GM20431 (cell line): ENCODE results near the gene FOXR1.
"Not testable (repeated sequence)": the region's sequence is repeated elsewhere in the genome, so short reads cannot be mapped to it uniquely, and the experiment has no call there.

Experiments
- in situ Hi-C: fragments of 300-500 bp; cut with MseI, MboI; formaldehyde crosslinking; loops from one replicate; pipeline ENCODE4 v1.15.0; 2020; ENCODE audit warnings: low sequenced_read_pairs; ENCODE audit not compliant: unreplicated experiment

FOXR1 gene

DNA sequence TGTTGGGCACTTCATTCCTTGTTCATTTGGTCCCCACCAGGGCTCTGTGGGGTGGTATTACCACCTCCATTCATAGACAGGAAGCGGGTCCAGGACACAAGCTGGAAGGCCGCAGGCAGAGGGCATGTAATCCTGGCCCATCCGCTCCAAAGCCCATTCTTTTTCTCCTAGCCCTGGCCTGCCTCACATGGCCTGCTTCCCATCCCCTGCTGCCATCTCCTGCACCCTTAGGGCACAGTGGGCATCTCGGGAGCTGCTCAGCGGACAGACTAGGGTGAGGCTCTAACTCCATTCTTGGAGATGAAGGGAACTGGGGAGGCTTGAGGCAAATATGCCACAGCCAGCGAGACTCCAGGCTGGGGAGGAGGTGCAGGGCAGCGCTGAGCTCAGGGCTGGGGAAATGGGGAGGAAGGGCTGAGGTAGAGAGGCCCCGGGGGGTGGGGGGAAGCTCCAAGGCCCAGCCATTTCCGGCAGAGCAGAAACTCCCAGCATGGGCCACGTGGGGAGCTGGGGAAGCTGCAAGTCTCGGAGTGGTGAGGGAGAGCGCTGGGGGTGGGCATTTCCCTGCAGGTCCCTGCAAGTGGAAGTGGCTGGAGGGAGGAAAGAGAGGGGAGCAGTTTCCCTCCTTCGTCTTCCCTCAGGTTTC lies 31.5 kb upstream of the FOXR1 start:
- in situ Hi-C loops: no loop called here

DNA sequence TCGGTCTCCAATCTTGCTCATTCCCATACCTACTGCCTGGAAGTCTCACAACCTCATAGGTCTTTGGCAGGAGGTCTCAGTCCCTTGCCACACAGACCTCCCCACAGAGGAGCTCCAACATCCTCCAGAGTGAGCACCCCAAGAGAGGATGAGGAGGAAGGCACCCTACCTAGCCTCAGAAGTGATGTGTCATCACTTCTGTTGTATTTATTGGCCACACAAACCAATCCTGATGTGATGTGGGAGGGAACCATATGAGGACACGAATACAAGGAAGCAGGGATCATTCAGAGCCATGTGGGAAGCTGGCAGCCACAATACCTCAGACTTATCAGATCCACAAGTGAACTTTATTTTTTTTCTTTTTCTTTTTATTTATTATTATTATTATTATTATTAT lies 24.5 kb upstream of the FOXR1 start:
- in situ Hi-C loops: no loop called here

DNA sequence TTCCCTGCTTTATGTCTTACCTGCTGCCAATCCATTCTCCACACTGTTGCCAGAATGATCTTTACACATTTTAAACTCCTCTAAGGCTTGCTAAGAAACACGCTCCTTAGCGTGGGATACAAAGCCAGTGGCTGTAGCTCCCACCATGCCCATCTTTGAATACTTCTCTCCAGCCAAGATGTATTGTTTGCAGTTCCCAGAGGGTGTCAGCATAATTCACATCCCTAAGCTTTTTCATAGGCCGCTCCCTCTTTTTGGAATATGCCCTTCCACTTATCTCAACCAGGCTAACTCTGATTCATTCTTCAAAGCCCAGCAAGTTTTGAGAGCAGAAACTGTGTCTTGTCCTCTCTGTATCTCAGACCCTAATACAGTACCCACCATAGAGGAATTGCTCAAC lies 23.6 kb upstream of the FOXR1 start:
- in situ Hi-C loops: no loop called here

DNA sequence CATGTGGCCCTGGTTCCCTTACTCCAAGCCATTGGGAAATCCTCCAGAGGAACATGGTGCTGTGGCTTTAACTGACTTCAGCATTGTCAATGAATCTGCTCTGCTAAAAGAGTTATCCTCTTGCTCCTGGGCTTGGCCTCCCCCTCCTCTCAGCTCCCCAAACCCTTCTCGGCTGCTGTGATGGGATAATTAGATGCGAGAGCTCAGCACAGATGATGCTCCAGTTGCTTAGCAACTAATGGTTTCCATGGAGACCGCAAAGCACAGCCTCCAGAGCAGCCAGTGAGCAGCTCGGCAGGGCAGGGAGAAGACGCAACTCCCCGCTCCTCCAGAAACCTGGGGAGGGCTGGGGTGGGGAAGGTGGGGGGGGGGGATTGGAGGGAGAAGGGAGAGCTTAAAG lies 18.3 kb upstream of the FOXR1 start:
- in situ Hi-C loops: loop anchor here (10.0 to 25.0 kb wide), 2 partner anchors 48 to 266 kb away; partner anchors contain the start of gene TREH

DNA sequence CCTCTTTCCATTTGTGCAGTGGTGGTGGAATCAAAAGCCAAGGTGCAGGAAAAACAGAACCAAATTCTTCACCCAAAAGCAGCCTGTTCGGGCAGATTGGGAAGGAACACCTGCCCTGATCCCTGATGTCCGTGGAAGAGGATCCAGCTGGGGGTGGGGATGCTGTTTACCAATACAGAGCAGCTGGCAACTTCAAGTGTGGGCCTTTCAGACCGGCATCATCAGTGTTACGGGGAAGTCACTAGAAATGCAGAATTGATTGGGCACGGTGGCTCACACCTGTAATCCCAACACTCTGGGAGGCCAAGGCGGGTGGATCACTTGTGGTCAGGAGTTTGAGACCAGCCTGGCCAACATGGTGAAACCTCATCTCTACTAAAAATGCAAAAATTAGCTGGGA lies 17.6 kb upstream of the FOXR1 start:
- in situ Hi-C loops: loop anchor here (10.0 to 25.0 kb wide), 2 partner anchors 49 to 267 kb away; partner anchors contain the start of gene TREH

DNA sequence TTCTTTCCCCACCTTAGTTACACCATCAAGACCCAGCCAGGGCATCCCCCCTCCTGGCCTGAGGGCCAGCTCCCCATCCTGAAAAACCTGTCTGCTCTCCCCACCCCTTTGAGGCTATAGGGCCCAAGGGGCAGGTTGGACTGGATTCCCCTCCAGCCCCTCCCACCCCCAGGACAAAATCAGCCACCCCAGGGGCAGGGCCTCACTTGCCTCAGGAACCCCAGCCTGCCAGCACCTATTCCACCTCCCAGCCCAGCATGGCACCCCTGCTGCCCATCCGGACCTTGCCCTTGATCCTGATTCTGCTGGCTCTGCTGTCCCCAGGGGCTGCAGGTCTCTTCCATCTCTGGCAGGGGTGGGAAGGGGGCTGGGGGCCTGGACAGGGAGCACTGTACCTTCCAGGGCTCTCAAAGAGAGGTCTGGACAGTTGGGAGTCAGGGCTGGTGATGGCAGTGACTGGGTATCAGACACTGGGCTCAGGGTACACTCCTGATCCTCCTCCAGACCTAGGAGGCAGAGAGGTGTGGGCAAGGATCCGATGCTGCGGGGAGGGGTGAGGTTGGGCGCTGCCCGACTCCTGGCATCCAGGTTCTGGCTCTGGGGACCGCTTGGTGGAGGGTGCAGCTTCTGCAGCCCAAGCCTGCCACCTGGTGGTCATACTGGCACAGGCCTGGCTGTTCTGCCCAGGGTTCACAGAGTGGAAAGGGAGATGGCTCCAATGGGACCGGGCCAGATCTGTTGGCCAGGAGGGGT lies 15.3 kb upstream of the FOXR1 start, which contains the start of gene UPK2:
UPK2 (plus strand) TSS at position 205 of the 753 bp plus-strand sequence; CDS start at position 258, 53 bp downstream.
- in situ Hi-C loops: loop anchor here (10.0 to 25.0 kb wide), 2 partner anchors 51 to 269 kb away; partner anchors contain the start of gene TREH

DNA sequence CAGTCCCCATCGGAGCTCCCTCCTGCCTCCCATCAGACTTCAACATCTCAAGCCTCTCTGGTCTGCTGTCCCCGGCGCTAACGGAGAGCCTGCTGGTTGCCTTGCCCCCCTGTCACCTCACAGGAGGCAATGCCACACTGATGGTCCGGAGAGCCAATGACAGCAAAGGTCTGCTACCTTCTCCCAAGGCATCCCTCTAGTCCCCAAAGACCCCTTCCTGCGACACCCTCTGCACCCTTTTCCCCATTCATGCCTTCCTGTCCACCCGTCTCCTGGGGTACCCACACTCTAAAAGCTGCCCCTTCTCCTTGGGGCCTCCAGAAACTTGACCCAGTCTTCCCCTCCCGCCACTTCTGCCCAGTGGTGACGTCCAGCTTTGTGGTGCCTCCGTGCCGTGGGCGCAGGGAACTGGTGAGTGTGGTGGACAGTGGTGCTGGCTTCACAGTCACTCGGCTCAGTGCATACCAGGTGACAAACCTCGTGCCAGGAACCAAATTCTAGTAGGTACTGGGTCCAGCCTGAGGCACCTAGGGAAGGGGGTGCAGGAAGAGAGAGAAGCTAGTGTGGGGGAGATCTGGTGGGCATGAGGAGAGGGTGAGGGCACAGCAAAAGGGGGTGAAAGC lies 14.6 kb upstream of the FOXR1 start:
- in situ Hi-C loops: loop anchor here (10.0 to 25.0 kb wide), 2 partner anchors 52 to 270 kb away; partner anchors contain the start of gene TREH

DNA sequence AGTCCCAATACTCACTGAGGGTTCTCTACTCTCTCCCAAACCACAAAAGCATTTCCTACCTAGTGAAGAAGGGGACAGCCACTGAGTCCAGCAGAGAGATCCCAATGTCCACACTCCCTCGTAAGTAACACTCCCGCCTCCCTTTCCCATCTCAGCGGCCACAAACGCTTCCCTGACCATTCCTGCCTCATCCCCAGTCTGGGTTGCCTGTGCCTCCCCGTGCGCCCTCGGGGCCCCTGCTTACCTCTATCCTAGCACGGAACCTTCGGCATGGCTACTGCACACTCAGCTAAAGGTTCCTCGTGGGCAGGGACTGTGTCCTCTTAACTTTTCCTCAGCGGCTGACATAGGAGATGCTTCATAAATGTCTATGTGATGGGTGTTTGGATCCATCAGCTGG lies 14.0 kb upstream of the FOXR1 start:
- in situ Hi-C loops: loop anchor here (10.0 to 25.0 kb wide), 2 partner anchors 53 to 270 kb away; partner anchors contain the start of gene TREH

DNA sequence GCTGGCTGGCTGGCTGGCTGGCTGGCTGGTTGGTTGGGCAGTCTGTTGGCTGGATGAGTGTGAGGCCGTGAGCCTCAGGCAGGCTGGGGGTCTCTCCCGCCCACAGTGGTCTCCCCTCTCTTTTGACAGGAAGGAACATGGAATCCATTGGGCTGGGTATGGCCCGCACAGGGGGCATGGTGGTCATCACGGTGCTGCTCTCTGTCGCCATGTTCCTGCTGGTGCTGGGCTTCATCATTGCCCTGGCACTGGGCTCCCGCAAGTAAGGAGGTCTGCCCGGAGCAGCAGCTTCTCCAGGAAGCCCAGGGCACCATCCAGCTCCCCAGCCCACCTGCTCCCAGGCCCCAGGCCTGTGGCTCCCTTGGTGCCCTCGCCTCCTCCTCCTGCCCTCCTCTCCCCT lies 13.6 kb upstream of the FOXR1 start:
- in situ Hi-C loops: loop anchor here (10.0 to 25.0 kb wide), 2 partner anchors 53 to 271 kb away; partner anchors contain the start of gene TREH

DNA sequence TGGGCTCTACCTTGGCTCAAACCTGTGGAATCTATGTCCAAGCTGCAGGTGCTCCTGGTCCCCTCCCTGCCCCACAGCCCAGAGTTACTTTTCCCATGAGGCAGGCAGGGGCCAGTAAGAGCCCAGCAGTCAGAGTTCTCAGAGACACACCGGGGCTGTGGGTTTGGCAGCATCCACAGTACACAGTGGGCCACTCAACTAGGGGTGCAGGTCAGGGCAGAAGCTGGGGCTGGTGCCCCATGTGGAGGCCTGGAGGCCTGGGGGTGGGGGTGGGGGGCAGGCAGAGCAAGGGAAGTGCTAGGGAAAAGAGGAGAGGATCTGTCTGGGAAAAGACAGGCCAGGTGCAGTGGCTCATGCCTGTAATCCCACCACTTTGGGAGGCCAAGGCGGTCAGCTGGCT lies 13.0 kb upstream of the FOXR1 start:
- in situ Hi-C loops: loop anchor here (10.0 to 25.0 kb wide), 2 partner anchors 54 to 271 kb away; partner anchors contain the start of gene TREH

DNA sequence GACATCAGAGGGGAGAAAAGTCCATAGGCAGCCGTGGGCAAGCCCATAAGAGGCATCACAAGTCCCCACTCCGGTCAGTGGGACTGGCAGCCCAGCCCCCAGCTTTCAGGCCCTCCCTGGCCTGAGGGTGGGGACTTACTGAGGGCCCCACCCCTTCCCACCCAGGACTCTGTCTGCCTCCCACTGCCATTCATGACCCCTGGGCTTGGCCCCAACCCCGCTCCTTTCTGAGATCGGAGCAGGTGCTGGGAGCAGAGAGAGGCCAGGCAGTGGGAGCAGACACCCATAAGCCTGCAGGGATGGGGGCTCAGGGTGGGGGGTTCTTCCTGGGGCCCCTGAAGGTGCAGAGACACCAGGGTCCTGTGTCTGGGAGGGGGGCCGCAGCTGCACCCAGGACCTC lies 10.4 kb upstream of the FOXR1 start:
- in situ Hi-C loops: loop anchor here (25.0 kb wide), 1 partner anchor 274 kb away; the partner anchor contains the start of gene TREH

DNA sequence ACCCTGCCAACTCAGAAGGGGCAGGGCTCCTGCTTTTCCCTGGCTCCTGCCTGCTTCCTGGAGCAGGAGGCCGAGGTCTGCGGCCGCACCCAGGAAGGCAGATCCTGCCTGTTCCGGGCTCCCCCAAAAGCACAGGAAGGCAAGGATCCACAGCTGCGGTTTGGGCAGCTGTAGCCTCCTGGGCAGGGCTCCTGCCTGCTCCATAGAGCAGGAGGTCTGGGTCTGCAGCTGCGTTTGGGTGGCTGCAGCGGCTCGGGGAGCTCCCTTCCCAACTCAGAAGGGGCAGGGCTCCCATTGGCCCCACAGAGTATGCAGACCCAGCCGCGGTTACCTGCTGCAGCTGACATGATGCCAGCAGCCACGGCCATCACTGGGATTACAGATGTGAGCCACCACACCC lies 10.0 kb upstream of the FOXR1 start:
- in situ Hi-C loops: loop anchor here (25.0 kb wide), 1 partner anchor 274 kb away; the partner anchor contains the start of gene TREH

DNA sequence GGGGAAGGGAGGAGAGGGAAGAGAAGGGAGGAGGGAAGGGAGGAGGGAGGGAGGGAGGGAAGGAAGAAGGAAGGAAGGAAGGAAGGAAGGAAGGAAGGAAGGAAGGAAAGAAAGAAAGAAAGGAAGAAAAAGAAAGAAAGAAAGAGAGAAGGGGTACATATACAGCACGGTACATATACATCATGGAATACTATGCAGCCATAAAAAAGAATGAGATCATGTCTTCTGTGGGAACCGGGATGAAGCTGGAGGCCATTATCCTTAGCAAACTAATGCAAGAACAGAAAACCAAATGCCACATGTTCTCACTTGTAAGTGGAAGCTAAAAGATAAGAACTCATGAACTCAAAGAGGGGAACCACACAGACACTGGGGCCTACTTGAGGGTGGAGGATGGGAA lies 2.1 kb upstream of the FOXR1 start:
- in situ Hi-C loops: loop anchor here (25.0 kb wide), 1 partner anchor 282 kb away; the partner anchor contains the start of gene TREH

DNA sequence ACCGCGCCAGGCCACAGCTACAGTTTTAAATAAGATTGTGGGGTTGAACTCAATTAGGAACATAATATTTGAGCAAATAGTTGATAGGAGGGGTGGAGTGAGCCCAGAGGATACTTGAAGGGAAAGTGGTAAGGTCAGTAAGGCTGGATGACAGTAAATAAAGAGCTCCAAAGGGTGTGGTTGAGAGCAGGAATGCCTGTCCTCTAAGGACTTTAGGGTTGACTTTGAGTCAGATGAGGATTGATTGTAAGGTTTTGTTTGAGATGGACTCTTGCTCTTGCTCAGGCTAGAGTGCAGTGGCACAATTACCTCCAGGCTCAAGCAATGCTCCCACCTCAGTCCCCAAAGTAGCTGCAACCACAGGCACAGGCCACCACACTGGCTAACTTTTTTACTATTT lies 2.4 kb downstream of the FOXR1 start:
- in situ Hi-C loops: loop anchor here (25.0 kb wide), 1 partner anchor 287 kb away; the partner anchor contains the start of gene TREH

DNA sequence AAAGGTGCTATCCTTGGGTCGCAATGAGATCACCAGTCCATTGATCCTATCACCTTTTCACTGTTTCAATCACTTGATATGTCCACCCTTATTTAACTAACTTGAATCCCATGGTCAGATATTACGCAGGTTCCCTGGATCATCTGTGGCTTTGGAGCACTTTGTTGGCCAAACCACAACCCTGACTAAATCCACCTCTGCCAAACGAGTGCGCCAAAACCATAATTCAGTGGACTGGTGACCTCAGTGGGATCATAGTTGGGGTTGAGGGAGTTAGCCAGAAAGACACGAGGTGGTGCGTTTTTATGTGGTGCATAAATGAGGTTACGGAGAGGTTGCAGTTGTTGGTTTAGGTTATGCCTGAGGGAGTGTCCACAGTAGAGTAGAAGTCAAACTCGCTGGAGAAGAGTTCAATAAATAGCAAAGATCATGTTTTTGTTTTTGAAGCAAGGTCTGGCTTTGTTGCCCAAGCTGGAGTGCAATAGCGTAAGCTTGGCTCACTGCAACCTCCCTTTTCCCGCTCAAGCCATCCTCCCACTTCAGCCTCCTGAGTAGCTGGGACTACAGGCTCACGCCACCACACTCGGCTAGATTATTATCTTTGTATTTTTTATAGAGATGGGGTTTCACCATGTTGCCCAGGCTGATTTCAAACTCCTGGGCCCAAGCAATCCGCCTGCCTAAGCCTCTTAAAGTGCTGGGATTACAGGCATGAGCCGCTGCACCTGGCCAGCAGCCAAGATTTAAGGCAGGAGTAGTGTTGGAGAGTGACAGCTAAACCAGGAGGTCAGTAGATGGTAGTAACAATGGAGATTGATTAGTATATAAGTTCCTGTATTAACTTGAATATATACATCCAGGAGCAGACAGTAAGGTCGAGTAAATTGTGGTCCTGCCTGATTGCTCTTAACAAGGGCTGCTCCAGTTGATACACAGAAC lies 4.5 kb downstream of the FOXR1 start:
- in situ Hi-C loops: no loop called here

DNA sequence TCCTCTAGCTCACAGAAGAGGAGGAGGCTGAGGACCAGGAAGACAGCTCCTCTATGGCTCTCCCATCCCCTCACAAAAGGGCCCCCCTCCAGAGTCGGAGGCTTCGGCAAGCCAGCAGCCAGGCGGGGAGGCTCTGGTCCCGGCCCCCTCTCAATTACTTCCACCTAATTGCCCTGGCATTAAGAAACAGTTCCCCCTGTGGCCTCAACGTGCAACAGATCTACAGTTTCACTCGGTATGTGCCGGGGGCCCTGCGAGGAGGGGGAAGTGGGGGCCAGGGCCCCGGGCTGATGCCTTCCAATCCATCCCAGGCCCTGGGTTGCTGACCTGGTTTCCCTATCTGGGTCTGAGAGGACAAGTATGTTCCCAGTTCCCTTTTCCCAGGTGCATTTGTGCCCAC lies 7.9 kb downstream of the FOXR1 start:
- in situ Hi-C loops: no loop called here

DNA sequence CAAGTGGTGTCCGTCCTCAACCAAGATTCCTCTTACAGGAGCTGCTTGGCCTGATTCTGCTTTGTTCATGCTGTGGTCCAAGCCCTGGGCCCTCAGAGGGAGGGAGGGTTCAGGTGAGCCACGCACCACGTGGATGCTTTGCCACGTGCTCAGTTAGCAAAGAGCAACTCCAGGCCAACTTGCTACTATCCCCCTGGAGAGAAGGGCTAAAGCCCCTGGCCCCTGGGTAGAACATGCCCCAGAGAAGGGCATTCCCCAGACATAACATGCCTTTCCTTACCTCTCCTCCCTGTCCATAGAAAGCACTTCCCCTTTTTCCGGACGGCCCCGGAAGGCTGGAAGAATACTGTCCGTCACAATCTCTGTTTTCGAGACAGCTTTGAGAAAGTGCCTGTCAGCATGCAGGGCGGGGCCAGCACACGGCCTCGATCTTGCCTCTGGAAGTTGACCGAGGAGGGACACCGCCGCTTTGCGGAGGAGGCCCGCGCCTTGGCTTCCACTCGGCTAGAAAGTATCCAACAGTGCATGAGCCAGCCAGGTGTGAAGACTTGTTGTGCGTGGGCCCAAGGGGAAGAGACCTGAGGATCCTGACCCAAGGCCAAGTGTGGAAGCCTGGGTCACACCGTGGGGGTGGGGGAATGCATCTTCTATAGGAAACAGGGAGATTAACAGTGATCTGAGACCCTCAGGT lies 8.8 kb downstream of the FOXR1 start:
- in situ Hi-C loops: no loop called here

DNA sequence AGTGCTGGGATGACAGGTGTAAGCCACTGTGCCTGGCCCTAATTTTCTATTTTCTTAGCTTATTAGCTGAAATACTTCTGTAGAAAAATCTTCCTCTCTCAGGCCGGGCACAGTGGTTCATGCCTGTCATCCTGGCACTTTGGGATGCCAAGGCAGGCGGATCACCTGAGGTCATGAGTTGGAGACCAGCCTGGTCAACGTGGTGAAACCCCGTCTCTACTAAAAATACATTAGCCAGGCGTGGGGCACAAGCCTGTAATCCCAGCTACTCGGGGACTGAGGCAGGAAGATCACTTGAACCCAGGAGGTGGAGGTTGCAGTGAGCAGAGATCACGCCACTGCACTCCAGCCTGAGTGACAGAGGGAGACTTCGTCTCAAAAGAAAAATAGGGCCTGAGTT lies 12.8 kb downstream of the FOXR1 start:
- in situ Hi-C loops: not testable (repeated sequence)

DNA sequence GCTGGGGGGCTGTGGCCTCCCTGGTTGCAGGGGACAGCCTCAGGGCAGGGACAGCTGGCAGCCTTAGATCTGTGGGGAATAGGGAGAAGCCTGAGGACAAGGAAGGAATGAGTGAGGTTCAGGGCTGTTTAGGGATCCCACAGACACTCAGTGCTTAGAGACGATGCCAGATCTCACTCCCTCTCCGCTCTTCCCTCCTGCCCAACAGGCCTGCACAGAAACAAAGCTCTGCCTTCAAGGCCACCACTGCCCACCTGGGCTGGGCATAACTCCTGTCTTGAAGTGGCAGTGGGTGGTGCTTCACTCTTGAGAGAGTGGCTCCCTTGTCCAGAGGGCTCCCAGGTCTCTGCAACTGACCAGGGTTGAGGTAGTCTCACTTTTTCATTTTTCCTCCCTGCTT lies 13.3 kb downstream of the FOXR1 start:
- in situ Hi-C loops: no loop called here
